H1 (cell line): ENCODE measurements around the gene CA7. TPM values are rescaled to one million over a fixed set of nuclear protein-coding genes. Genes with fewer than 3 reads are reported as not detected.

Experiments used
- SRF ChIP-seq: IDR thresholded peaks from 2 replicates; pipeline ENCODE4 v1.6.1; 2011; ENCODE audit warnings: mild to moderate bottlenecking, low read depth, low read length, moderate library complexity
- polyA plus RNA-seq, 7 experiments: library from polyadenylated mRNA; depleted of rRNA in 3 of 7; stranded (reverse) in 5 of 7; unstranded in 2 of 7; fragments of >200 nt in 5 of 7; fragments of 200-250 nt in 2 of 7; gene quantifications; 1 replicate in 5 of 7; 2 replicates in 1 of 7; 4 replicates in 1 of 7; pipeline versions ENCODE4 v1.2.1 to v1.2.3, GENCODE V29; 2011 to 2013; ENCODE audit warnings: missing spikeins in 2 of 7, mixed read lengths in 2 of 7
- total RNA-seq: library from RNA; stranded (reverse); fragmentation: NEBNext Ultra II Directional; extraction: Animal tissue kit (Norgen Biotek cat#: 25700); gene quantifications from 2 replicates; pipeline ENCODE4 v1.2.1, GENCODE V29; 2021
- TF ChIP-seq, protein P1 (sequence below): IDR thresholded peaks from 2 replicates; pipeline ENCODE4 v1.6.1; 2011; ENCODE audit warnings: low read depth, mild to moderate bottlenecking, low read length; ENCODE audit not compliant: insufficient read depth
- TF ChIP-seq, protein P2 (sequence below): IDR thresholded peaks from 2 replicates; pipeline ENCODE4 v1.6.1; 2012; ENCODE audit warnings: inconsistent platforms
- TF ChIP-seq, protein P3 (sequence below): IDR thresholded peaks from 2 replicates; pipeline ENCODE4 v1.6.1; 2012; ENCODE audit warnings: inconsistent platforms

The CA7 gene
- total and polyA plus RNA-seq, 2 of the 8 experiments (the other 6 are each of a cell fraction or from before 2014, with no cell fraction given), result 1.7 to 2.7 TPM

DNA sequence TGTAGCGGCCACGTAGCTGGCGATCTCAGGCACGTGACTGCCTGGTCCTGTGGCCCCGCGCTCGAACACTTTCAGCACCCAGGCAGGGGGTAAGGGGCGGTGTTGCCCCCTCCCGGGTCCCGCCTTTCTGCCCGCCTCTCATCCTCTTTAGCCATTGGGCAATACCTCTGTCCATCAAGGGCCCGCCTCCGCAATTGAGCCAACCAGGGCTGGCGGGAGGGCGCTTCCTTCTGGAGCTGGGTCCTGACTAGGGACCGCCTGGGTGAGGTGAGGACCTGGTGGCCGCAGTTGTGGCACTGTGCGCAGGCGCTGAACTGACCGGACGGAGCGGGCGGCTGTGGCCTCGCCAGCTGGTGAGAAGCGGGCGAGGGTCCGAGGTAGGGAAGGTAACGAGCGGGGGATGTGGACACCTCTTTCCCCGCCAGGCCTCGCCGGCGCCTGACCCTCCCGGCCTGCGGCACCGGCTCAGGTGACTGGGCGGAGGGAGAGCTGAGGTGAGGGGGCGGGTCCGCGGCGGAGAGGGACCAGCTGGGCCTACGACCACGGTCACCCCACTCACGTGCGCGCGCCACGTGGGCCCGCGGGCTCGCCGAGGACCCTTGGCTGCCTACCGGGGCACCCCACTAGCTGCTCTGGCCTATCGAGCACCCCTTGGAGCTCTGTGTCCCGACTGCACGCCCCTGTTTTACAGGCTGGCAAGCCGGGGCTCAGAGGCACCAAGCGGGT is 36.2 kb downstream of the CA7 start, which contains the start of gene PDP2 (continued):
- TF ChIP-seq, protein P1, sequence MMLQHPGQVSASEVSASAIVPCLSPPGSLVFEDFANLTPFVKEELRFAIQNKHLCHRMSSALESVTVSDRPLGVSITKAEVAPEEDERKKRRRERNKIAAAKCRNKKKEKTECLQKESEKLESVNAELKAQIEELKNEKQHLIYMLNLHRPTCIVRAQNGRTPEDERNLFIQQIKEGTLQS, result peak; percentile 40; the same call in 1 of the 2 replicates
- no peak for TF ChIP-seq SRF
- TF ChIP-seq, protein P2, sequence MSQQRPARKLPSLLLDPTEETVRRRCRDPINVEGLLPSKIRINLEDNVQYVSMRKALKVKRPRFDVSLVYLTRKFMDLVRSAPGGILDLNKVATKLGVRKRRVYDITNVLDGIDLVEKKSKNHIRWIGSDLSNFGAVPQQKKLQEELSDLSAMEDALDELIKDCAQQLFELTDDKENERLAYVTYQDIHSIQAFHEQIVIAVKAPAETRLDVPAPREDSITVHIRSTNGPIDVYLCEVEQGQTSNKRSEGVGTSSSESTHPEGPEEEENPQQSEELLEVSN, result peak; percentile 95
- TF ChIP-seq, protein P3, sequence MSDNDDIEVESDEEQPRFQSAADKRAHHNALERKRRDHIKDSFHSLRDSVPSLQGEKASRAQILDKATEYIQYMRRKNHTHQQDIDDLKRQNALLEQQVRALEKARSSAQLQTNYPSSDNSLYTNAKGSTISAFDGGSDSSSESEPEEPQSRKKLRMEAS, result peak; percentile 96
